HL-60/S4 (cell line): ENCODE results near the gene CPED1.

Source experiments
- in situ Hi-C: fragments of 300-500 bp; cut with MboI; formaldehyde crosslinking; loops from 2 replicates; pipeline ENCODE4 v1.14.3; 2022; ENCODE audit warnings: low sequenced_read_pairs

The CPED1 gene

GRCh38 chr7:120979765-120980499 is 8.6 kb upstream of the CPED1 start:
- in situ Hi-C loops = loop anchor here (10.0 kb wide), 1 partner anchor 105 kb away; no protein-coding TSS in a partner anchor

GRCh38 chr7:120981117-120981516 is 7.4 kb upstream of the CPED1 start:
- in situ Hi-C loops = loop anchor here (10.0 kb wide), 1 partner anchor 104 kb away; no protein-coding TSS in a partner anchor

- in situ Hi-C loops = loop anchor here (10.0 kb wide), 1 partner anchor 103 kb away; no protein-coding TSS in a partner anchor
Observed at GRCh38 chr7:120981888-120982615, 6.5 kb upstream of the CPED1 start.

GRCh38 chr7:120983592-120983991 is 4.9 kb upstream of the CPED1 start:
- in situ Hi-C loops = loop anchor here (10.0 kb wide), 1 partner anchor 101 kb away; no protein-coding TSS in a partner anchor

- in situ Hi-C loops = loop anchor here (10.0 kb wide), 1 partner anchor 100 kb away; no protein-coding TSS in a partner anchor
Observed at GRCh38 chr7:120984406-120984805, 4.1 kb upstream of the CPED1 start.

- in situ Hi-C loops = loop anchor here (10.0 kb wide), 1 partner anchor 100 kb away; no protein-coding TSS in a partner anchor
Observed at GRCh38 chr7:120985130-120985758, 3.3 kb upstream of the CPED1 start.

- in situ Hi-C loops = loop anchor here (10.0 kb wide), 1 partner anchor 99 kb away; no protein-coding TSS in a partner anchor
Observed at GRCh38 chr7:120985839-120986238, 2.7 kb upstream of the CPED1 start.

- in situ Hi-C loops = loop anchor here (10.0 kb wide), 1 partner anchor 98 kb away; no protein-coding TSS in a partner anchor
Observed at GRCh38 chr7:120986650-120987049, 1.9 kb upstream of the CPED1 start.

GRCh38 chr7:120987280-120987679 is 1.2 kb upstream of the CPED1 start:
- in situ Hi-C loops = loop anchor here (10.0 kb wide), 1 partner anchor 98 kb away; no protein-coding TSS in a partner anchor

GRCh38 chr7:120987683-120988590 is 574 bp upstream of the CPED1 start:
- in situ Hi-C loops = loop anchor here (10.0 kb wide), 1 partner anchor 97 kb away; no protein-coding TSS in a partner anchor

GRCh38 chr7:120989257-120990220 is 1.0 kb downstream of the CPED1 start:
- in situ Hi-C loops = loop anchor here (10.0 kb wide), 1 partner anchor 95 kb away; no protein-coding TSS in a partner anchor

- in situ Hi-C loops = no loop called here
Observed at GRCh38 chr7:120990468-120991118, 2.1 kb downstream of the CPED1 start.

- in situ Hi-C loops = no loop called here
Observed at GRCh38 chr7:120991161-120991560, 2.6 kb downstream of the CPED1 start.

GRCh38 chr7:120991581-120991980 is 3.1 kb downstream of the CPED1 start:
- in situ Hi-C loops = no loop called here

- in situ Hi-C loops = no loop called here
Observed at GRCh38 chr7:120992272-120992964, 3.9 kb downstream of the CPED1 start.

GRCh38 chr7:120992965-120993494 is 4.5 kb downstream of the CPED1 start:
- in situ Hi-C loops = no loop called here

GRCh38 chr7:120993553-120994191 is 5.2 kb downstream of the CPED1 start:
- in situ Hi-C loops = no loop called here
